ENCODE measurements around the gene CBX8.

The CBX8 gene

GRCh38 chr17:79810130-79811010 is 13.5 kb upstream of the CBX8 start:
- TF ChIP-seq GATA3 (IDR thresholded peaks at IDR 0.05; ENCODE audit: low read depth, low read length), result no peak
- TF ChIP-seq GATA2 (IDR thresholded peaks at IDR 0.05; ENCODE audit: low read depth, low read length), result no peak

- TF ChIP-seq GATA2 (IDR thresholded peaks at IDR 0.05; ENCODE audit: low read depth, low read length), result no peak
- no peak for TF ChIP-seq GATA3 (IDR thresholded peaks at IDR 0.05; ENCODE audit: low read depth, low read length)
Observed at GRCh38 chr17:79809530-79810129, 12.8 kb upstream of the CBX8 start.

GRCh38 chr17:79808763-79809529 is 12.1 kb upstream of the CBX8 start:
- TF ChIP-seq GATA2 (IDR thresholded peaks at IDR 0.05; ENCODE audit: low read depth, low read length) (no peak), GATA3 (IDR thresholded peaks at IDR 0.05; ENCODE audit: low read depth, low read length) (no peak)

GRCh38 chr17:79806863-79807720 is 10.2 kb upstream of the CBX8 start:
- TF ChIP-seq GATA3 (IDR thresholded peaks at IDR 0.05; ENCODE audit: low read depth, low read length), result no peak
- TF ChIP-seq GATA2 (IDR thresholded peaks at IDR 0.05; ENCODE audit: low read depth, low read length), result no peak

GRCh38 chr17:79806446-79806760 is 9.5 kb upstream of the CBX8 start:
- no peak for TF ChIP-seq GATA3 (IDR thresholded peaks at IDR 0.05; ENCODE audit: low read depth, low read length)
- TF ChIP-seq GATA2 (IDR thresholded peaks at IDR 0.05; ENCODE audit: low read depth, low read length), result no peak

GRCh38 chr17:79804856-79805696 is 8.2 kb upstream of the CBX8 start:
- TF ChIP-seq GATA3 (IDR thresholded peaks at IDR 0.05; ENCODE audit: low read depth, low read length) (no peak), GATA2 (IDR thresholded peaks at IDR 0.05; ENCODE audit: low read depth, low read length) (no peak)

GRCh38 chr17:79803997-79804855 is 7.3 kb upstream of the CBX8 start:
- TF ChIP-seq GATA3 (IDR thresholded peaks at IDR 0.05; ENCODE audit: low read depth, low read length) (no peak), GATA2 (IDR thresholded peaks at IDR 0.05; ENCODE audit: low read depth, low read length) (no peak)

GRCh38 chr17:79803421-79803996 is 6.6 kb upstream of the CBX8 start:
- TF ChIP-seq GATA2 (IDR thresholded peaks at IDR 0.05; ENCODE audit: low read depth, low read length) (no peak), GATA3 (IDR thresholded peaks at IDR 0.05; ENCODE audit: low read depth, low read length) (no peak)

- no peak for TF ChIP-seq GATA3 (IDR thresholded peaks at IDR 0.05; ENCODE audit: low read depth, low read length)
Observed at GRCh38 chr17:79802736-79803420, 6.0 kb upstream of the CBX8 start.

GRCh38 chr17:79802039-79802735 is 5.3 kb upstream of the CBX8 start:
- TF ChIP-seq GATA3 (IDR thresholded peaks at IDR 0.05; ENCODE audit: low read depth, low read length) (no peak), GATA2 (IDR thresholded peaks at IDR 0.05; ENCODE audit: low read depth, low read length) (no peak)

Data from SH-SY5Y (cell line).